Stimulated activated CD8-positive, alpha-beta memory T cell treated with anti-CD3 and anti-CD28 coated beads, Interleukin-15, amount 100 ng/mL, for 24 hours (primary cell): ENCODE measurements around the gene PHYH.
"Not testable (repeated sequence)": the region's sequence is repeated elsewhere in the genome, so short reads cannot be mapped to it uniquely, and the experiment has no call there.

Experiments used
- DNase-seq: peaks from one replicate; pipeline ENCODE4 v3.0.0-alpha.2; 2020; ENCODE audit warnings: low read depth

Gene PHYH

GRCh38 chr10:13319166-13319565 is 19.3 kb upstream of the PHYH start:
- no peak for DNase-seq

GRCh38 chr10:13317474-13317873 is 17.6 kb upstream of the PHYH start:
- no peak for DNase-seq

GRCh38 chr10:13316635-13317311 is 16.9 kb upstream of the PHYH start:
- no peak for DNase-seq

GRCh38 chr10:13315361-13315760 is 15.5 kb upstream of the PHYH start:
- no peak for DNase-seq

GRCh38 chr10:13311177-13311575 is 11.3 kb upstream of the PHYH start:
- no peak for DNase-seq

GRCh38 chr10:13310518-13311176 is 10.8 kb upstream of the PHYH start:
- DNase-seq, result no peak

- no peak for DNase-seq
Observed at GRCh38 chr10:13309792-13310191, 9.9 kb upstream of the PHYH start.

GRCh38 chr10:13308096-13308495 is 8.2 kb upstream of the PHYH start:
- DNase-seq, result no peak

GRCh38 chr10:13306103-13306502 is 6.2 kb upstream of the PHYH start:
- no peak for DNase-seq

- no peak for DNase-seq
Observed at GRCh38 chr10:13302821-13303555, 3.1 kb upstream of the PHYH start.

GRCh38 chr10:13298748-13299436 is 972 bp downstream of the PHYH start:
- no peak for DNase-seq

- no peak for DNase-seq
Observed at GRCh38 chr10:13296476-13296875, 3.4 kb downstream of the PHYH start.

GRCh38 chr10:13294784-13295183 is 5.1 kb downstream of the PHYH start:
- no peak for DNase-seq

GRCh38 chr10:13291821-13292773 is 7.8 kb downstream of the PHYH start:
- DNase-seq, result no peak

GRCh38 chr10:13291061-13291460 is 8.8 kb downstream of the PHYH start:
- no peak for DNase-seq

GRCh38 chr10:13284050-13284449 is 15.8 kb downstream of the PHYH start:
- no peak for DNase-seq

GRCh38 chr10:13282348-13282747 is 17.5 kb downstream of the PHYH start:
- DNase-seq, result not testable (repeated sequence)

GRCh38 chr10:13276749-13277365 is 23.0 kb downstream of the PHYH start:
- no peak for DNase-seq

GRCh38 chr10:13276146-13276545 is 23.7 kb downstream of the PHYH start:
- not testable (repeated sequence) for DNase-seq

- DNase-seq, result no peak
Observed at GRCh38 chr10:13272164-13272571, 27.7 kb downstream of the PHYH start.
